Gastrocnemius medialis (tissue), 4 donors: Measurements from ENCODE around the gene SV2C. TPM values are rescaled to one million over a fixed set of nuclear protein-coding genes. Genes with fewer than 3 reads are reported as not detected.

Source experiments
- ATAC-seq, 2 donors: fragments of 150-250 bp; one replicate each; pipeline ENCODE4 v1.9.1; 2016
- DNase-seq, 2 donors: peaks; one replicate each; pipeline ENCODE4 v3.0.0-alpha.2; 2019
- H3K27ac ChIP-seq, 4 donors: fragments of 200-600 bp; sonication (generic); 1 replicate in 1 of 4; 2 replicates in 3 of 4; pipeline ENCODE4 v1.5.1; 2016 to 2018; ENCODE audit warnings: mild to moderate bottlenecking in 2 of 4, moderate library complexity in 1 of 4
- H3K27me3 ChIP-seq, 3 donors: fragments of 200-600 bp; sonication (generic) in 2 of 3; 1 replicate in 1 of 3; 2 replicates in 2 of 3; pipeline versions ENCODE4 v1.5.1 to v1.6.0; 2016 to 2019; ENCODE audit warnings: mild to moderate bottlenecking in 1 of 3, moderate library complexity in 1 of 3
- H3K36me3 ChIP-seq, 2 donors: fragments of 200-600 bp; sonication (generic) in 1 of 2; one replicate each; pipeline ENCODE4 v1.5.1; 2017 to 2018
- H3K4me1 ChIP-seq, 2 donors: fragments of 200-600 bp; sonication (generic) in 1 of 2; one replicate each; pipeline ENCODE4 v1.5.1; 2016 to 2017; ENCODE audit warnings: mild to moderate bottlenecking in 2 of 2
- H3K4me3 ChIP-seq, 4 donors: fragments of 200-600 bp; sonication (generic) in 3 of 4; 1 replicate in 1 of 4; 2 replicates in 3 of 4; pipeline ENCODE4 v1.5.1; 2016 to 2019; ENCODE audit warnings: mild to moderate bottlenecking in 2 of 4
- H3K9me3 ChIP-seq, 3 donors: fragments of 200-600 bp; sonication (generic) in 2 of 3; 1 replicate in 1 of 3; 2 replicates in 2 of 3; pipeline ENCODE4 v1.5.1; 2016 to 2019
- CTCF ChIP-seq, 5 experiments: fragments of 450-650 bp in 3 of 5; fragments of 200-600 bp in 2 of 5; sonication (generic) in 2 of 5; IDR thresholded peaks in 4 of 5; conservative IDR thresholded peaks in 1 of 5; 1 replicate in 4 of 5; 2 replicates in 1 of 5; pipeline ENCODE4 v1.5.1; 2016 to 2019; ENCODE audit warnings: antibody characterized with exemption in 5 of 5, mild to moderate bottlenecking in 3 of 5, moderate library complexity in 3 of 5
- POLR2A ChIP-seq, 2 donors: fragments of 450-650 bp; IDR thresholded peaks; one replicate each; pipeline ENCODE4 v1.6.1; 2017; ENCODE audit warnings: antibody characterized with exemption in 2 of 2, mild to moderate bottlenecking in 2 of 2, moderate library complexity in 2 of 2
- in situ Hi-C, 4 donors: fragments of 200-750 bp; cut with MboI; loops; one replicate each; pipeline versions ENCODE4 v1.15.0 to v1.8.0; 2017; ENCODE audit warnings: low sequenced_read_pairs in 4 of 4
- intact Hi-C: fragments of 100-400 bp; cut with DNase I; formaldehyde crosslinking; loops from one replicate; pipeline ENCODE4 v1.15.1; 2023; ENCODE audit warnings: low total_unique reads
- total RNA-seq, 4 donors: library from RNA; depleted of rRNA; stranded (reverse); fragments of >200 nt; gene quantifications; one replicate each; pipeline versions ENCODE4 v1.1.0 to v1.2.3, GENCODE V29; 2016

The SV2C gene
- total RNA-seq, 4 donors from 2014 or later, result not detected

GRCh38 chr5:76341651-76342334 lies 258.6 kb downstream of the SV2C start:
- peak in 1 of 2 donors; percentile 16 for DNase-seq
- no peak for ATAC-seq
- intact Hi-C loops (no loop called here), in situ Hi-C loops (no loop called here)
- Histone ChIP-seq H3K36me3 (no peaks in the 10 kb centered on the region), H3K4me1 (no peaks in the 10 kb centered on the region), H3K4me3 (no peak overlapping the region), H3K27ac (no peak overlapping the region), H3K9me3 (no peaks in the 10 kb centered on the region), H3K27me3 (no peaks in the 10 kb centered on the region)
- TF ChIP-seq POLR2A (IDR thresholded peaks at IDR 0.05) (no peak), CTCF (IDR thresholded peaks at IDR 0.05 in 4 of 5, conservative IDR thresholded peaks at IDR 0.05 in 1 of 5) (no peak)

GRCh38 chr5:76342474-76342873 lies 259.3 kb downstream of the SV2C start:
- H3K9me3 ChIP-seq, result no peaks in the 10 kb centered on the region
- no peaks in the 10 kb centered on the region for H3K4me1 ChIP-seq
- ATAC-seq (no peak), DNase-seq (no peak)
- H3K27me3 ChIP-seq, result no peaks in the 10 kb centered on the region
- no peak overlapping the region for H3K4me3 ChIP-seq
- H3K36me3 ChIP-seq, result no peaks in the 10 kb centered on the region
- in situ Hi-C loops, result no loop called here
- intact Hi-C loops, result no loop called here
- TF ChIP-seq POLR2A (IDR thresholded peaks at IDR 0.05), result no peak
- TF ChIP-seq CTCF (IDR thresholded peaks at IDR 0.05 in 4 of 5, conservative IDR thresholded peaks at IDR 0.05 in 1 of 5), result no peak
- H3K27ac ChIP-seq, result no peak overlapping the region

GRCh38 chr5:76345582-76345981 lies 262.4 kb downstream of the SV2C start:
- intact Hi-C loops (no loop called here), in situ Hi-C loops (no loop called here)
- no peaks in the 10 kb centered on the region for H3K4me1 ChIP-seq
- TF ChIP-seq CTCF (IDR thresholded peaks at IDR 0.05 in 4 of 5, conservative IDR thresholded peaks at IDR 0.05 in 1 of 5), result no peak
- TF ChIP-seq POLR2A (IDR thresholded peaks at IDR 0.05), result no peak
- H3K36me3 ChIP-seq, result no peaks in the 10 kb centered on the region
- no peak for DNase-seq
- no peaks in the 10 kb centered on the region for H3K27me3 ChIP-seq
- no peak for ATAC-seq
- H3K27ac ChIP-seq, result no peak overlapping the region
- H3K4me3 ChIP-seq, result no peak overlapping the region
- H3K9me3 ChIP-seq, result no peaks in the 10 kb centered on the region

GRCh38 chr5:76351176-76351575 lies 268.0 kb downstream of the SV2C start:
- no peak for DNase-seq
- H3K27ac ChIP-seq, result no peak overlapping the region
- no peak for TF ChIP-seq CTCF (IDR thresholded peaks at IDR 0.05 in 4 of 5, conservative IDR thresholded peaks at IDR 0.05 in 1 of 5)
- H3K36me3 ChIP-seq, result no peaks in the 10 kb centered on the region
- H3K4me3 ChIP-seq, result no peak overlapping the region
- H3K27me3 ChIP-seq, result no peaks in the 10 kb centered on the region
- in situ Hi-C loops, result no loop called here
- ATAC-seq, result no peak
- intact Hi-C loops, result no loop called here
- H3K9me3 ChIP-seq, result no peaks in the 10 kb centered on the region
- H3K4me1 ChIP-seq, result no peaks in the 10 kb centered on the region

- Histone ChIP-seq H3K36me3 (no peaks in the 10 kb centered on the region), H3K9me3 (no peaks in the 10 kb centered on the region), H3K4me3 (no peak overlapping the region), H3K4me1 (no peaks in the 10 kb centered on the region), H3K27ac (no peak overlapping the region), H3K27me3 (no peaks in the 10 kb centered on the region)
- TF ChIP-seq CTCF (IDR thresholded peaks at IDR 0.05 in 4 of 5, conservative IDR thresholded peaks at IDR 0.05 in 1 of 5) (no peak), POLR2A (IDR thresholded peaks at IDR 0.05) (no peak)
- in situ Hi-C loops (no loop called here), intact Hi-C loops (no loop called here)
- DNase-seq (no peak), ATAC-seq (no peak)
These were observed 268.4 kb downstream of the SV2C start for GRCh38 chr5:76351577-76351976.
